ENCODE results near the gene EIF3B. TPM values are rescaled to one million over a fixed set of nuclear protein-coding genes. Genes with fewer than 3 reads are reported as not detected.
"Not testable (repeated sequence)": the region's sequence is repeated elsewhere in the genome, so short reads cannot be mapped to it uniquely, and the experiment has no call there.

The EIF3B gene
- total RNA-seq, 1 donor from 2014 or later: 132 TPM

- no peaks in the 10 kb centered on the region for H3K9me3 Mint-ChIP-seq (ENCODE audit: unreplicated experiment)
- H3K4me1 Mint-ChIP-seq (ENCODE audit: unreplicated experiment): peaks cover 41% of the 10 kb centered on the region
- TF ChIP-seq CTCF (IDR thresholded peaks at IDR 0.05): no peak
- H3K36me3 Mint-ChIP-seq (ENCODE audit: unreplicated experiment): peaks cover 9% of the 10 kb centered on the region
- no peak overlapping the region for H3K4me3 Mint-ChIP-seq (ENCODE audit: unreplicated experiment)
- no peaks in the 10 kb centered on the region for H3K27me3 Mint-ChIP-seq (ENCODE audit: unreplicated experiment)
- DNase-seq (ENCODE audit: extremely low spot score, unreplicated experiment): no peak
- H3K27ac Mint-ChIP-seq (ENCODE audit: unreplicated experiment): peak overlapping the region; percentile 82
Measured at GRCh38 chr7:2411815-2412586, 57.4 kb downstream of the EIF3B start.

GRCh38 chr7:2412587-2413201 is 58.1 kb downstream of the EIF3B start:
- peak overlapping the region; percentile 8 for H3K4me3 Mint-ChIP-seq (ENCODE audit: unreplicated experiment)
- H3K9me3 Mint-ChIP-seq (ENCODE audit: unreplicated experiment): no peaks in the 10 kb centered on the region
- peaks cover 44% of the 10 kb centered on the region for H3K4me1 Mint-ChIP-seq (ENCODE audit: unreplicated experiment)
- no peak for DNase-seq (ENCODE audit: extremely low spot score, unreplicated experiment)
- H3K27me3 Mint-ChIP-seq (ENCODE audit: unreplicated experiment): no peaks in the 10 kb centered on the region
- peaks cover 9% of the 10 kb centered on the region for H3K36me3 Mint-ChIP-seq (ENCODE audit: unreplicated experiment)
- H3K27ac Mint-ChIP-seq (ENCODE audit: unreplicated experiment): peak overlapping the region; percentile 82
- no peak for TF ChIP-seq CTCF (IDR thresholded peaks at IDR 0.05)

DNA sequence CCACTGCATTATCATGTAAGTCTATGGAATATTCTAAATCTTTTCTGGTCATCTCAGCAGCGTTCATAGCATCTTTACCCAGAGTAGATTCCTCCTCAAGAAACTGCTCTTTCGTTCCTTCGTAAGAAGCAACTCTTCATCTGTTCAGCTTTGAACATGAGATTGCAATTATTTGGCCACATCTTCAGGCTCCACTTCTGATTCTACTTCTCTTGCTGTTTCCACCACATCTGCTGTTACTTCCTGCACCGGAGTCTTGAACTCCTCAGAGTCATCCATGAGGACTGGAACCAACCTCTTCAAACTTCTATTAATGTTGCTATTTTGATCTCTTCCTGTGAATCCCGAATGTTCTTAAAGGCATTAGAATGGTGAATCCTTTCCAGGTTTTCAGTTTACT is 61.4 kb downstream of the EIF3B start:
- no peaks in the 10 kb centered on the region for H3K27me3 Mint-ChIP-seq (ENCODE audit: unreplicated experiment)
- DNase-seq (ENCODE audit: extremely low spot score, unreplicated experiment): no peak
- no peaks in the 10 kb centered on the region for H3K9me3 Mint-ChIP-seq (ENCODE audit: unreplicated experiment)
- no peak overlapping the region for H3K4me3 Mint-ChIP-seq (ENCODE audit: unreplicated experiment)
- no peak for TF ChIP-seq CTCF (IDR thresholded peaks at IDR 0.05)
- H3K27ac Mint-ChIP-seq (ENCODE audit: unreplicated experiment): no peak overlapping the region
- peaks cover 7% of the 10 kb centered on the region for H3K36me3 Mint-ChIP-seq (ENCODE audit: unreplicated experiment)
- H3K4me1 Mint-ChIP-seq (ENCODE audit: unreplicated experiment): peaks cover 45% of the 10 kb centered on the region

DNA sequence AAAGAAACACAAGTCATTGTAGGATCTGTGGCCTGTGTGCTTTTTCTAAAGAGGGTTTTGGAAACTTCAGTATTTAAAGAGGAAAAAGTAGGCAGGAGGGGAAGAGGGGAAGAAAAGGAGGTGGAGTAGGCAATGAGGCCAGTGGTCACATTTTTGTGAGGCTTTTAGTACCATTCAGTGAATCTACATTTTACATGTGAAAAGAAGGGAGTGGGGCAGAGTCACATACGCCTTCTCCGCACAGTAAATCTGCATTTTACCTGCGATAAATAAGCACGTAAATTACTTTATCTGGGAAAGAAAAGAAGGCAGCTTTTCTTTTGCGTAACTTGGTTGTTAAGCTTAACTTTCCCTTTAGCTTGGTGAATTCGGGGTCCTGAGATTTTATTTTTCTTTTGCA is 62.0 kb downstream of the EIF3B start:
- Mint-ChIP-seq H3K27ac (ENCODE audit: unreplicated experiment) (no peak overlapping the region), H3K4me1 (ENCODE audit: unreplicated experiment) (peaks cover 43% of the 10 kb centered on the region), H3K27me3 (ENCODE audit: unreplicated experiment) (no peaks in the 10 kb centered on the region), H3K9me3 (ENCODE audit: unreplicated experiment) (no peaks in the 10 kb centered on the region), H3K36me3 (ENCODE audit: unreplicated experiment) (peaks cover 7% of the 10 kb centered on the region), H3K4me3 (ENCODE audit: unreplicated experiment) (no peak overlapping the region)
- DNase-seq (ENCODE audit: extremely low spot score, unreplicated experiment): no peak
- no peak for TF ChIP-seq CTCF (IDR thresholded peaks at IDR 0.05)

DNA sequence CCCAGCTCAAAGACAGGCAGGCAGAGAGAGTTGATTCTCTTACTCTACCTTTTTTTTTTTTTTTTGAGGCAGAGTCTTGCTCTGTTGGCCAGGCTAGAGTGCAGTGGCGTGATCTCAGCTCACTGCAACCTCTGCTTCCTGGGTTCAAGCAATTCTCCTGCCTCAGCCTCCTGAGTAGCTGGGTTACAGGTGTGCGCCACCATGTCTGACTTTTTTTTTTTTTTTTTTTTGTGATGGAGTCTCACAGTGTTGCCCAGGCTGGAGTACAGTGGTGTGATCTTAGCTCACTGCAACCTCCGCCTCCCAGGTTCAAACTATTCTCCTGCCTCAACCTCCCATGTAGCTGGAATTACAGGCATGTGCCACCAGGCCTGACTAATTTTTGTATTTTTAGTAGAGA is 62.6 kb downstream of the EIF3B start:
- not testable (repeated sequence) for H3K9me3 Mint-ChIP-seq (ENCODE audit: unreplicated experiment); H3K27ac Mint-ChIP-seq (ENCODE audit: unreplicated experiment); H3K27me3 Mint-ChIP-seq (ENCODE audit: unreplicated experiment); H3K4me3 Mint-ChIP-seq (ENCODE audit: unreplicated experiment); DNase-seq (ENCODE audit: extremely low spot score, unreplicated experiment); H3K36me3 Mint-ChIP-seq (ENCODE audit: unreplicated experiment)
- peaks cover 38% of the 10 kb centered on the region for H3K4me1 Mint-ChIP-seq (ENCODE audit: unreplicated experiment)
